ENCODE measurements around the gene SYTL2.

The SYTL2 gene

DNA sequence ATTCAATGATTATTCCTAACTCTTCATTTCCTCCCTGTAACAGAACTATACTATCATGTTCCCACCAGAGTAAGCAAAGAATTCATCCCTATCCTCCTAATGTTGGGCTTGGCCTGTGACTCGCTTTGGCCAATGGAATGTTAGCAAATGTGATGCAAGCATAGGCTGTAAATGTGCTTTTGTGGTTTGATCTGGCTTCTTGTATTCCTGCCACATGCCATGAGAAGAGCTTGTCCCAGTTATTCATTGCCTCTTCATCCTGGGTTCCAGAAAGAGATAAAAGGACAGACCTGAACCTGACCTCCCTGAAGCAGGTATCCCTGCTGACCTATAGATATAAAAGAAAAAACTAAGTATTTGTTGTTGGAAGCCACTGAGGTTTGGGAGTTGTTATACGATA is 51.0 kb downstream of the SYTL2 start:
- DNase-seq, result no peak

DNA sequence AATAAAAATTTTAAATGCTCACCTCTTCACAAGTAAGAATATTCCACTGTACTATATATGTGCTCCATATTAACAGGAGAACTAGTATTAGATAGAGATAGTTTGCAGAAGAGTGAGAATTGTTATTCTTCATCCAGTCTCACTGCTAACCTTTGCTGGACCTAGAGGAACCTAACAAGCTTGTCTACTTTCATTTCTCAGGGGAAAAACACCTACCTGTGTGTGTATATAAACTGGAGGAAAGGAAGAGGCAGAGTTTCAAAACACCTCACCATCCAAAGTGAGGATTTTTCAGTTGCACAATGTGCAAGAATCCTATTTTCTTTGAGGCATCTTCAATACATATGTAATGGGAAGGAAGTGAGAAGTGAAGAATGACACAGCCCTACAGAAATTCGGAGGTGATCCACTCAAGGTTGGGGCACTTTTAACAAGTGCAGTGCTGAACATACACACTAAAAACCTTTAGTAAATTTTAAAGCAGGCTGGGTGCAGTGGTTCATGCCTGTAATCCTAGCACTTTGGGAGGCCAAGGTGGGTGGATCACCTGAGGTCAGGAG is 52.4 kb downstream of the SYTL2 start:
- no peak for DNase-seq

DNA sequence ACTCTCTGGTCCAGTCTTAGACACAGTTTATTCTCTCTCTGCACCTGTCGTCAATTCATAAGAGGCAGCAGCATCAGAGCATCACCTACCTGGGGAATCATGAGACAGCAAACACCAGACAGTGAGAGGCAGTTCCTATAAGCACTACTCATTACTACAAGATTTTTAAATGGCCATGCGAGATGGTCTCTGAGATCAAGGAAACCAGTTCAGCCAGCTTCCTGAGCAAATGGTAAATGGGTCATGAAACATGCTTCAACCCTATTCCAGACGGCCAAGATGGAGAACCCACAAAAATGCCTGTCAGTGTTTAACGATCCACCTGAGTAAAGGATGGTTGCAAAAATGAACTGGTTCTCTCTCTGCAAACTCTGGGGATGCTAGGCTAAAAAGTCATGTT is 52.9 kb downstream of the SYTL2 start:
- DNase-seq, result no peak

DNA sequence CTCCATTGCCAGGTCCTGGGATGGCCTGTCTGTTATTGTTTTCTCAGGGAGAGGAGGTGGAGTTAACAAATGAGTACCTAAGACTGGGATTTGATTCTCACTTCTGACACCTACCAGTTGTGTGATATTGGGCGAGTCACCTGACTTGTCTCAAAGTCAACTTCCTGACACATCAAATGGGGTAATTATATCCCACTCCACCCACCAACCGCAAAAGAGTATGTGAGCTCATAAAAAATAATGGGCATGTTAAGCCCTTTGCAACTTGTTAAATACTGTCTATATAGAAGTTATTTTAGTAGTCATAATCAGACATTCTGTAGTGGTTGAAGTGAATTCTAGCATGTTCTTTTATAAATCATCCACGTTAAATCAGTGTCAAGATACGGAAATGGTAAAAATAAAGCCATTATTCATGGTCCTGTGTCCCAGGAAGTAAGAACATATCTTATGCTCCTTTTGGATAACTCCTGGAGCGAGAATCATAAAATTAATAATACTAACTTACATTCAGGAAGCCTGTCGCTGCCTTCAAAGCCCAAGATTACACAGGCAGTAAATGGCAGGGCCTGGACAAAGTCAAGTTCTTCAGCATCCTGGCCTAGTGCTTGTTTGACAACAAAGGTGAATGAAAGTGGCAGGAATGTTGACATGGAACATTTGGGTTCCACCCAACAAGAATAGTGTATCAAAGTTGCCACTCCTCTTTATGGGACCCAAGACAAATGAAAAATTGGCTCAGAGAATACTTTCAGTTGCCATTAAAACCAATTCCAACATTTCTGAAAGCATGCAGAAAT is 54.3 kb downstream of the SYTL2 start:
- peak; percentile 70 for DNase-seq

DNA sequence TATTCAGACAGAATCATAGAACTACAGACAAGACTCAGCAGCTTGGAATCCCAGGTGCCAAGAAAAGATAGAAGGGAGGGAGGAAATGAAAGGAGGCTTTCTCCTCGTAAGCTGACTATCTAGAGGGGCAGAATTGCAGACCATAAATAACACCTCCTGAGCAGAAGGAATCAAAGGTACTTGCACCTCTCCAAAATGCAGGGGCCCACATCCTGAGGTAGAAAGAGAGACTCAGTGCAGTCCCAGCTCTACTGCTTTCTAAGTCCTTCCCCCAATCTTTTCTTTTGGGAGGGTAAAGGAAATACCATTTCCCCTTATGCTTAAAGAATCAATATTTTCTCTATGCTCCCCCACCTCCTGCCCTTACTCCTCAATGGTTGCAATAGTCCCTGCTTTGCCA is 55.2 kb downstream of the SYTL2 start:
- no peak for DNase-seq

DNA sequence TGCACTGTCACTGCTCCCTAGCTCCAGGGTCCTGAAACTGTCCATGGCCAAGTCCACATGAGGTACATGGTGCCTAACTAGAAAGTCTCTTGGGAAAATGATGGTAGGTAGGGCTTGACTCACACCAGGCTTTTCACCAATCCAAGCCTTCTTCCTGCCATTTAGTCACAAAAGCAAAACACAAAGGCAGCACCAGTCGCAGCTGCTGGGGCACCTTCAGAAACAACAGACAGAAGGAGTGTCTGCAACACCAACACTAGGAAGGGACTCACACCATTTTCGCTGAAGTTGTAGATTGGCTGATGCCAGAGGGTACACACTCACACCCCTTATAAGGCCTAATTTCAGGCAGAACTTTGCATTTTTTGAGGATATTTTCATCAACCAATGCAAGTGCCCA is 55.7 kb downstream of the SYTL2 start:
- DNase-seq, result no peak

DNA sequence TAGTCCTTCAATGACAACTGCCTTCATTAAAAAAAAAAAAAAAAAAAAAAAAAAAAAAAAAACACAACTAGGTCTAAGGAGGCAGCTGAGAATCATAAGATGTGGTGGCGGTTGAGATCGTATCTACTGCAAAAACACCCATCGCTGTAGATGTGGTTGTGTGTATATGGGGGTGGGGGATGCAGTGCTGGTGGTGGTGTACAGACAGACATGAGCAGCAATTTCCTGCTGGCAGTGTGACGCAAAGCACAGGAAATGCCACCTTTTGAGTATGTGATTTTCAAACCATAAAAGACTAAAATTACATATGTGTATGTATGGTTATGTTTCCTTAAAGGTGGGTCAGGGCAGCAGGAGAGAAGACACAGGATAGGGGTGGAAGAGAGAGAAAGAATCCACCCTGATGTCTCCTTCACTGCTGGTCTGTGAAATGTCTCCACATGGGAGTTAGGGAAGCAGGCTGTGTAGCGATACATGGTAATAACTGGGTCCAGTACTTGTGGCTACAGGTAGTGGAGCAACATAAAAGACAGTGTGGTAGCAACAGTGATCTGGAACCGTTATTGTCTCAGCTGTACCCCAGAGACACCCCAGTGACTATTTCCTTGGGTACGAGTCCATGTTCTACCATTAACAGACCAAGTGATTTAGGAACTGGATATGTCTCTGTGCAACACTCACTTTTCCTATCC is 57.9 kb downstream of the SYTL2 start:
- peak; percentile 96 for DNase-seq

DNA sequence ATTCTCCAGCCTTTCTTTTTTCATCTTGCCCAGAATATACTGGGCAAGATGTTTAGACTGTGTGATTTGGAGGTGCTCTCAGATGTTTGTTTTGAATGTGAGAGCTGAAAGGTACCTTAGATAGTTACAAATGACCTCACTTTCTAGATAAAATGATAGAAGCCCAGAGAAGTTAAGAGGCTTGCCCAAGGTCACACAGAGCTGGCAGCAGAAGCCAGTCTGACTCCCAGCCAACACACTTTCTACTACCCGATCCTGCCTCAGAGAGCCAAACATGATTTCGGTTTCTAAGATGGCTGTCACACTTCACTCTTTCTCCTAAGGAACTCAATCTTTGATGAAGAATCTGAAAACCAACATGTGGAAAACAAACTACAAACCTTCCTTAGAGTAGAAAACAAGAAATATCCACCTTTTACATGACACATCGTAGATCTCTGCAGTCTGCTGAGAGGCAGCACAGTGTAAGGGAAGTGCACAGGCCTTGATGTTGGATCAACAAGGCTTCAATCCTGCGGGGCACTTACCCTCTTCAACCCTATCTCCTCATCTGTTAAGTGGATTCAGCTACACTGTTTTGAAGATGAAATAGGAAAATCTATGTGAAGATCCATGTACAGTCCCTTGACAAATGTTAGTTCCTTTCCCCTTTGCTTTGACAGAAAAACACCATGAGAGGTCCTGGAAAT is 58.6 kb downstream of the SYTL2 start:
- DNase-seq, result no peak

DNA sequence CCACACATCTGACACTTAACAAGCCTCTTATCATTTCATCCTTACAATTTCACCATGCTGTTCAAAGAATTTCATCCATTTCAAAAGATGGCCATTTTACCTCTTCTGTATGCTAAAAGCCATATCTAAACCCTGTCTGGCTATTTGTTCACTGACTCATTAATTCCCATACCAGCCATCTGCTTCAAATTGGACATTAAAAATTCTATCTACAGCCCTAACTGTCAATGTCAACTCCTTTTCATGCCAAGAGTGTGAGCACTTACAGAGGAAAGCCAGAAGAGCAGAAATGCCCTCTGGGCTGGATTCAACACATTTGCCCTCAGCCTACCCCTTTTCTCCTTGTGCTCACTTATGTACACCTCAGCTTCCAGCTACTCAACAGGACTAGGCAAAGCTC is 59.2 kb downstream of the SYTL2 start:
- DNase-seq, result no peak

DNA sequence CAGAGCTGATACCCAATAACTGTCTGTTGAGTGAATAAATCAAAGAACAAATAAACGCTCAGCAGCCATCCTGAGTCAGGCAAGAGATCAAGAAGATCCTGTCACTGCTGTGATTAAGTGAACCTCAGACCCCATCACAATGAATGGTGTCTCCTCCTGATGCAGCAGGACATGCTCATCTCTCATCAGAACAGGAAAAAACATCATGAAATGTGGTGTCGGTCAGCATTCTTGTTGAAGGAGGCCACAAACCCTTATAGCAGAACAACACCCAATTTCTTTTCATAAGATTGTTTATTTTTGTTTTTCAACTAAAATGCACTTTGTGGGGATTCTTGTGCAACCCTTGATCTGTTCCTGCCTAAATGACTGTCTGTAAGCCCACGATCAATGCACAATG is 60.3 kb downstream of the SYTL2 start:
- DNase-seq, result peak; percentile 44

DNA sequence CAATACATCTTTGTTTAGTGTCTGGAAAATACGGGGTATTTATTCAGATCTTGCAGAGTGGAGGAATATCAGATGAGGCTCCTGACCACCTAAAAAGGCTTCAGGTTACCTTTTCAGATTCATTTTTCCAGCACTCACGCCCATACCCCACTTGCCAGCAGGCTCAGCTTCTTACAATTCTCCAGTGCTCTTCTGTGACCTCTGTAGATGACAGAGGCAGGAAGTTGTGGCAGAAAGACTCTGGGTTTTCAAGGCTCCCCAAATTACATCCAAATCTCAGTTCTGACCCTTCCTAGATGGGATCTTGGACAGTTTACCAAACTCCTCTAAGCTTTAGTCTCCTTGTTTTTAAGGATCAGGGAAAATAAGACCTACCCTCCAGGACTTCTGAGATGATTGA is 61.1 kb downstream of the SYTL2 start:
- DNase-seq, result no peak

DNA sequence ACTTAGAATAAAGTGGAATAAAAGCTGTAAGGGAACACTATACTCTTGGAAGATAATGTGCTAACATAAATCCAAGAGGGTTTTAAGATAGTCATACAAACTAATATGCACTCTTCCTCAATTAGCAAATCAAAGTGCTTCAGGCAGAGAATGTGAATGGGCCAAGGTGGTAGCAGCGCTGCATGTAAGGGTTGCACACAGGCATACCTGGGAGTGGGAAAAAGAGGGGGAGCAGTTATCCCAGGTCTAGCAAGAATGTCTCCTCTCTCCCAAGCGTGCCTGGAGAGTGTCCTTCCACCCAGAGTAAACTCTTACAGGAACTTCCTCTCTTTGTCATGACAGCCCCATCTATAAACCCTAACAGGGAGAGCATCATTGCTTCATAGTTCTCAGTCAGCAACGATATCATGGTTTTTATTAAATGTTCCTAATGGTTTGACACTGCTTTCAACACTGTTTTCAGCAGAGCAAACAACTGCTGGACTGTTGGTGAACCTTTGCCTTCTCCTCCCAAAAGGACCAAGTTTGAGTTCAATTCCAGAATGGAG is 61.6 kb downstream of the SYTL2 start:
- no peak for DNase-seq

DNA sequence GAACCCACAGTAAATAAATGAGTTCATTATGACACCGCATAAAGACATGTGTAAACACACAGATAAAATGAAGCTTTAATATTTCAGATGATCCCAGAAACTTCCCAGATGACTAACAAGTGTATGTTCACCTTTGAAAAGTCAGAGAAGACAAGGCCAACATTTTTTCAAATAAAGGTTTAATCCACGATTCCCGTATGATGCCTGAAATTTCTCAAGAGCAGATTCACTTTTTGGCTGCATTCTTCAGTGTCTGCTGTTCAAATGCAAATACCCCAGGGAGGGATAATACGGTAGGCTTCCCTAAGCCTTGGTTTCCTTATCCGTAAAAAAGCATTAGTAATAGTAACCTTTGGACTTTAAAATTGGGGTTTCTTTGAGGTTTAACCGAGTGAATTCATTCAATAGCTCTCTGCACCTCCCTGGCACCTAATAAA is 62.5 kb downstream of the SYTL2 start:
- DNase-seq, result no peak

DNA sequence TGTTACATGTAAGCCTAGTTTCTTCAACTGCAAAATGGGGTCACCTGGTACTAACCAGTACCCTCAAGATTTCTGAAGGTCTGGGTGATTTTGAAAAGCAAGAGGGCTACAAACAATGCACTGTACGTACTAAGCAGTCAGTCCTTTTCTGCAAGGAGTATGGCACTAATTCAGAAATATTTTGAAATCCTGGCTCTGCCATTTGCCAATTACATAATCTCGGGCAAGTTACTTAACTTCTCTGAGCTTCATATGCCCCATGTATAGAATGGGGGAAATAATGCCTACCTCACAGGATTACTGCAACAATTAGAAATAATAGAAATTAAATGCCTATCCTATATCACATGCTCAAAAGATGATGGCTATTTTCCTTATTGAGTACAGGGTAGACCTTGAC is 64.3 kb downstream of the SYTL2 start:
- DNase-seq, result no peak

DNA sequence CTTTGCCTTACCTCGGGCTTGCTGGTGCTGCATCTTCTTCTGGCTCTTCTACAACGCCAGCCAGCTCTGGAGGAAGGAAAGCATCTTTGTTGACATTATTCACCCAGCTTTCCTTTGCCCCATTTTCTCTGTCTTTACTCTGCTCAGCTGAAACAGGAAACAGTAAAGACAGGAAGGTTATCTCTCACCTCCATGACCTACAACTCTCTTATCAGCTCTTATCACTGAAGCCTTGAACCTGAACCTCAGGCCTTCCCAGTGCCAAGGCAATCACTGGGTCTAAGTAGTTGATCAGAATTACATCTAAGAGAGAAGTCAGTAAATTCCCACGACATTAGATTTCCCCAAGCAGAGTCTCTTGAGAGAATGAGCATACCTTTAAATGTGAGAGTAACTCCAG is 65.3 kb downstream of the SYTL2 start:
- DNase-seq, result peak; percentile 23

DNA sequence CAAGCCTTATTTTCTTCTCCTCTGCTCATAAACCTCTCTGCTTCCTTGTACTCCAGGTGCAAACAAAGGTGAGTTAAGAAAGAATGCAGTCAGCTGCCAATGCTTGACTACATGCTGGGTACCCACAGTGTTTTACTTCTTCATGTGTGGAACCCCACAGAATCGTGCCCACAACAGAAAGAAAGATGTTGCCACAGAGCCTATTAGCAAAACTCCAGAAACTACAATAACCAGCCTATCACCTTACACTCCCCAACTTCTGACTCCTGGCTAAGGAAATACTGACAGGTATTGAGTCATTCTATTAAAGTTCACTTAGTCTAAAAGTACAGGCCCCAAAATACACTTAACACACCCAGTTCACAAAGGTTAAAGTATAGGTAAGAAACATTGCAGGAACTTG is 68.1 kb downstream of the SYTL2 start:
- no peak for DNase-seq

DNA sequence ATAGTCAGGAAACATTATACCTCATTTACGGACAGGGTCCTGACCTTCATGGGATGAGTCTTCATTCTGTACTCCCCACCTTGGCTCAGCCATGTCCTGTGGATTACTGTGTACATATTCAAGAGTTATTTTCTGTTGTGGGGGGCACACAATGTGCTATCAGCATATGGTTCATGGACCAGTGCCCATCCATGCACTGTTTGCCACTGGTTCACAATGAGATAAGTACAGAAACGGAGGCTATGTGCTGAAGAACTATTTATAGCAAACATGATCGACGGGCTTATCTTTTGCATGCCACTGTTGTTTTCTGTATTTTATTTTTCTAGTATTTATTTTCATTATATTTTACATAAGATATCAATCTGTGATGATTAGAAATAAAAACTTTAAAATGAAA is 68.6 kb downstream of the SYTL2 start:
- no peak for DNase-seq

DNA sequence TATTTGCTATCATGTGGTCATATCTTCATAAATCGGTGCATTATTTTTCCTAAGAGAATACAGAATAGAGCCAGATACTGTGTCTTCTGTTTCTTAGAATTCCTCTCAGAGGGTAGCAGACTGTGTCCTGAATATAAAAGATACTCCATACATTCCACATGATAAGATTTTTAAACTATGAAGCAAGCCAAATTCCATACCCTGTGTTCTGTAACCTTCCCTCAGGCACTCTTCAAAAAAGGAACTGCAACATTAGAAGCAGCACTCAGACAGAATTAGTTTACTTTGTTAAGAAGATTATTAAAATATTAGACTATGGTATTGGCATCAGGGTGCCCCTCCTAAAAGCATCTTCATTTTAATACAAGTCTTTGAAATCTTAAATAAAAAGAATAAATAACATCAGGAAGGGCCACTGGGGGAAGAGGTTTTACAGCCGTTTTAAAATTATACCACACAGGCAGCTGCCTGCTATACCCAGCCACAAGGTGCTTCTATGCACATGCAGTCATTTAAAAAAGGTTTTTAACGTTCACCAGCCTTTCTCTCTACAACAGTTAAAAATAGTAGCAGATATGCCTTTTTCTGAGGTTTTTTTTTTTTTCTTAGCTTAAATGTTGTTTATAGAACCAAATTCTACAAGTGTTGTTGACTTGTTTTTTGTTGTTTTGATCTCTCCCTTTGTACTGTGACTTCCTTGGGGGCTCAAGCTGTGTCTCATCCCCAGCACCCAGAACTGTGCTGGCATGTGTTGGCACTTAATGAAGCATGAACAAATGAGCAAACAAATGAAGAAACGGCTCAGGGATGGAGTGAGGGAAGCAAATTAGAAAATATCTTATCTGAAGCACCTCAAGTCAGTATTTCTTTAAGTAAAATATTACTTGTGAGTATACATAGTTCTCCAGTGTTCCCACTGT is 70.2 kb downstream of the SYTL2 start:
- DNase-seq, result no peak

DNA sequence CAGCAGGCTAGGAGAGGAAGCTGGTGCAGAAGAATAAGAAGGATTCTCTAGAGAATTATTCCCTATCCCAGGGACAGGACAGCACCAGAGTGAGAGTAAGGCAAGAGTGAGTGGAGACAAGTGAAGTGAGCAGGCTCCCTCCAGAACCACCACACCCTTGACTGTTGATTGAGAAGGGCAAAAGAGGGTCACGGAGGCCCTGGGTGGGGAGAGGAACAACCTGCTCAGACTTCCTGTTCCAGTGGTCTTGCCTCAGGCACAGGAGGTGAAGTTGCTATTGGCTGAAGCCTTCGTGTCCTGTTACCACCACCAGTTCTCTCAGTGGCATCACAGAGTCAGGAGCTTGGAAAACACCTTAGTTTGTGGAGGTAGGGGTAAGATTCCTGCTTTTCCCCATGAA is 73.2 kb downstream of the SYTL2 start:
- peak; percentile 30 for DNase-seq

DNA sequence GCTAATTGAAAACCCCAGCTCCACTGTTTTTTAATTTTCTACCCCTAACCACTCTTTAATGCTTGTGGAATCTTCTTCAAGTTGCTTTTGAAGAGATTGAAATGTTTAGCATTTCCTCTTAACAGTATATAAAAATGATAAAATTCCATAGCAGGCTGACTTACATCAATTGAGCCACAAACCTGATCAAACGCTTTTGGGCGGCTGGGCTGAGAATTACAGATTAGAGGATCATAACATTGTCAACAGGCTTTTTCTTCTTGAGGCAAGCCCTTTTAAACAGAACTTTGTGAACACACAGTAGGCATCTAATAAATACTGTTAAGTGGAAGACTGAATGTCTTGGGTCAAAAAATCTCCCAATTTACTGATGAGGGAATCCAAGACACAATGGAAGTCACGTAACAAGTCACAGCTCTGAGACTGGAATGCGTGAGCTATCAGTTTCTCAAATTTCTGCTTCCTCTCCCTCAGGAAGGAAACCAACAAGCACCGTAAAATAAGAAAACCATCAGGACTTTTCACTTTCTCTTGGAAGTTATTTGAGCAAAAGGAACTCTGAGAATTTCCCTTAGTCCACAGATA is 75.0 kb downstream of the SYTL2 start:
- no peak for DNase-seq

DNA sequence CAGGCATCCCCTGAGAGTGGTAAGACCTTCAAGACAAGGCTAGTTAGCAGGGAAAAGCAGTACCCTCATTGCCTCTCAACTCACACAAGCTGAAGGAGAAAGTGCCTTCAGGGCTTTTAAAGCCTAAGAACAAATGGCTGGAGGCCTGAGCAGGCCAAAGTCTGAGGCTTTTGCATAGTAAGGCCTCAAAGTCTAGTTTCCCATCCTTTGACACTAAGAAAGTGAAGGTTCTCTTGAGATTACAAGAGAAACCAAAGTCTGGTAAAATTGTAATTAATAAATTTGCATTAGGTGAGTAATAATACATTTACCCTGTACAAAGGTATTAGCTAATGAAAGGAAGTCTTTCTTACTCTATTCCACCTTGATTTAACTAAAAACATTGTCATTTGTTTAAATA is 78.0 kb downstream of the SYTL2 start:
- DNase-seq, result no peak

DNA sequence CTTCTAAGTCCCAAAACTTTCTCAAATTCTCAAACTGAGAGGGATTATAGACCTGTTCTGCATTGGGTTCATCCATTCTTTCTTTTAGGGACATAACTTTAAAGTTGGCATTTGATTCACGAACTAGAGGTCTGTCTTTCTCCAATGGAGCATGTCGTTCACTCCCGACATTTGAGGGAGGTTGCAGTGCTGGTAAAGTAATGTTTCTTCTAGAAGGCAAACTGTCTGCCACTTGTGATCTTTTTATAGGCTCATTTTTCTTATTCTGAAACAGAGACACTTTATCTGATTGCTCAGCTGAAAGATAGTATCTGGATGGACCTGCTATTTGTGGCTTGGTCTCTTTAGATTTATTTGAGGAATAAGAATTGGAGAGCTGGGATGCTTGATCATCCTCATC is 84.6 kb downstream of the SYTL2 start:
- no peak for DNase-seq

Data from CD4-positive, alpha-beta T cell treated with Interleukin-21 for 1 hour (primary cell).